ENCODE data around the gene MYL12A.

Gene MYL12A

DNA sequence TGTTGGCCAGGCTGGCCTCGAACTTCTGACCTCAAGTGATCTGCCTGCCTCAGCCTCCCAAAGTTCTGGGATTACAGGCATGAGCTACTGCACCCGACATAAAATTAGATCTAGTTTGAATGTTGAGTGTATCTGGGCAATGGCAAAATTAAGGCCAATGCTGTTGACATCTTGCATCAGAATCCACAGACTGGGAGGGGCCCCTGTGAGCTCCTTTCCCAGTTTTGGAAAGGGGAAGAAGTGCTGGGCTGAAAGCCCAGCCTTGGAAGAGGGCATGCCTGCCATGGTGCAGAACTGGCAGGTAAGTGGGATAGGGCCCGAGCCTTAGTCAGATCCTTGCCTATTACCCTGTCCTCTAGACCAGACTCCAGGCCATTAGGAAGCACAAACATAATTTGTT, 23.4 kb upstream of the MYL12A start:
- no peak for DNase-seq (ENCODE audit: low read depth in 2 of 2)

DNA sequence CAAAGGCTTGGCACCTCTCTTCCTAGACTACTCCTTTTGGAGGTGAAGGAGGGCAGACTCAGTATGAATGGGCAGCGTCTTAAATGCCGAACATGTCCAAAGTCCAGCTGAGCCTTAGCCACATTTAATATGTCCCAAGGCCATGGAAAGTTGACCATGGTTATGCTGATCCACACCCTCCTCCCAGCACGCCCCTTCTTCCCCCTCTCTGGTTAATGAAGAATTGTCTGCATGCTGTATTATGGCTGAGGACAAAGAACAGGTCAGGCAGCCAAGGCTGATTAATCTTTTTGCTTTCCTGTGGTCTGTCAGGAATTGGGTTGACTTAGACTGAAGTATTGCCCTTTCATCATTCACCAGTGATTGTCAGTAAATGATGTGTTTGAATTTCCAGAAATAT, 22.0 kb upstream of the MYL12A start:
- no peak for DNase-seq (ENCODE audit: low read depth in 2 of 2)

DNA sequence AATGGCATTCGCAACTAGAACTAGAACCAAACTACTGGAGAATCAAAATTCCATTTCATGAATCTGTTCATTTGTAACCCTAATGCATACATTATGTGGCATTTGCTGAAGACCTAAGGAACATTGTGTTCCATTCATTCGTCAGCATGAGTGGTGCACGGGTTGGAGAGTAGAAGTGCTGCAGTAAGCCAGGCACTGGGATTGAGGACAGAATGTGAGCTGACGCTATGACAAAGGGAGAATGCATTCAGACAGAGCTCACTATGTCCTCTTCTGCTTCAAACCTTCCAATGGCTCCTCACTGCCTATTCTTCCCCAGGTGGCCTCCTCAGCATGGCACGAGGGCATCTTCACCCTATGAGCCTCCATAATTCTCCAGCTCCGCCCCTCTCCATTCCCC, 21.6 kb upstream of the MYL12A start:
- DNase-seq (ENCODE audit: low read depth in 2 of 2): no peak

DNA sequence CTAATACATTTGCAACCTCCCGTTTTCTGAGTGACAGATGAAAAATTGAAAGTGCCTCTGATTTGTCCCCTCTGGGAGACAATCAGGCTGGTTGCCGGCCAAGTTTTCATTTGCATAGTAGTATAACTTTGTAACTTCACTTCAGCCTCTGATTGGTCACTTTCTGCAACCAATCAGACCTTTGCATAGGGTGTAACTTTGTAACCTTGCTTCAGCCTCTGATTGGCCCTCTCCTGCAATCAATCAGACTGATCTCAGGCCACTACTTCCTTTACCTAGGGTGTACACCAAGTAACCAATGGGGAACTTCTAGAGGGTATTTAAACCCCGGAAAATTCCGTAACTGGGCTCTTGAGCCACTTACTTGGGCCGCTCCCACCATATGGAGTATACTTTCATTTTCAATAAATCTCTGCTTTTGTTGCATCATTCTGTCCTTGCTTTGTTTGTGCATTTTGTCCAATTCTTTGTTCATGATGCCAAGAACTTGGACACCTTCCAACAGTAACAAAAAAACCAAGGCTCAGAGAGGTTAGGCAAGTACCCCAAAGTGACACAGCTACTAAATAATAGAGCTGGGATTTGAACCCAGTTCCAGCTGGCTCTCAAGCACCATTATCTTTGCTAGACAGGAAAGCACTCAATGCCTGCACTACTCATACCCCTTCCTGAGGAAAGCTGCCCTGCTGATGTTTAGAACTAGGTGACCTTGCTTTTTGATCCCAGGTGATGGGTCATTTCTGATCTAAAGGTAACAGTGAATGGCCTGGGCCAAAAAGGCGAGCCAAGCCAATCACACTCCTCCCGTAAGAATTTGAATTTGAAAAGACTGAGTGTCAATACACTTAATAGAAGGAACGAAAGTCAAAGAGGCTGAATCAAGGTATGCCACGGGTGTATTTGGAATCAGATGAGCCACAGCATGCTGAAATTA, 16.9 kb upstream of the MYL12A start:
- DNase-seq (ENCODE audit: low read depth in 2 of 2): no peak

DNA sequence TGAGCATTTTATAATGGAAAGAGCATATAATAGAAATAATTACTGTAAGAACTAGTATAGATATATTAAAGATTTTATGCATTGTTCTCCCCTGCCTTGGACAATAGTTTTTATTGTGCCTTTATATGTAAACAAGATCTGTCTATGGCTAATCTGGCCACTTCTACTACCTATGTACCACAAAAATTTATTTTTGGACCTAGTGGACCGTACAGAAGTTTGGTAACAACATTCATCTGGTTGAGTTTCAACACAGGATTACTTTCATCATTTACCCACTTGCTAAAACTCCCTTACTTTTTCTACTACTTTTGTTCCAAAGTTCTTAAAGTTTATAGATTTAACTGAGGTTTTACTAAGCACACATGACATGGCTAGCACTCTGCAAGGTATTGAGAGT, 14.6 kb upstream of the MYL12A start:
- no peak for DNase-seq (ENCODE audit: low read depth in 2 of 2)

DNA sequence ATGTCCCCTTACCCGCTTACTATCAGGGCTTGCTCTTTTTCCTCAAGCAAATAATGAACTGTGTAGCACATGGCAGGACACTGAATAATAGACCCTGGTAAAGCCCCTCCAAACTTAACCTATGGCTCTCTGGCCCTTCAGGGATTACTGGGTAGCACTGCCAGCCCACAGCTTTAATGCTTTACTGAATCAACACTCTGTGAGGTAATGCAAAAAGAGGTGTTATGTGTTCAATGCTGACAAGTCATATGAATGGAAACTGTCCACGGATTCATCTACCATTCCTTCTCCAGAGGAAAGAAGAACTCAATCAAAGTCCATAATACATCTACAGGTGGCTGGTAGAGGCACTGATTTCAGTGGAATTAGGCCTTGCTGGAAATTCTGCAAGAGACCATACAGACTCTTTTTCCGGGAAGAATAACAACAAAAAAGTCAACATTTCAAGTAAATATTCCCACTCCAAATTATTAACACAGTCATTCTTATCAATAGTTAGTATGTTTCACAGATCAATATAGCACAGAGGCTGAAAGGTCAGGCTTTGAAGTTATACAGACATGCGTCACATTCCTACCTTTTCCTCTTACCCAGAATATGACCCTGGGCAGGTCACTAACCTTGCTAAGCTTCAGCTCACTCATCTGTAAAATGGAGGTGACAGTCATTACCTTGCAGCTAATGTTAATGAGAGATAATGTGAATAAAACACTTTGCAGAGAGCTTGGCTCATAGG, 14.0 kb upstream of the MYL12A start:
- DNase-seq (ENCODE audit: low read depth in 2 of 2): no peak

DNA sequence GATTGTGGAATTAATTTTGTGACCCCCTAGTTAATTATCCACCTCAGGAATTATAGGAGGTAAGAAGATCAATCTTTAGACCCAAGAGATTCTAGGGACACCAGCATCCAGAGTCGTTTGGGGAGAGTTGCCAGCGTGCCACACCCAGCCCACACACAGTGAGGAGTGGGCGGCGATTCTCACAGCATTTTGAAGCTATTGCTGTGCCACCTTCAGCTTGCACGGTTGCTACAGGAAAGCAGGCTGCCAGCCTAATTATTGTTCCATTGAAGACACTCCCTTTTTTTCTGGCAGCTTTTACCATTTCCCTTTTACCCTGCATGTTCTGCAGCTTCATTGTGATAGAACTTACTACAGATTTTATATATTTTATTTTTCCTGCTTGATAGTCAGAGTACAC, 13.1 kb upstream of the MYL12A start:
- no peak for DNase-seq (ENCODE audit: low read depth in 2 of 2)

DNA sequence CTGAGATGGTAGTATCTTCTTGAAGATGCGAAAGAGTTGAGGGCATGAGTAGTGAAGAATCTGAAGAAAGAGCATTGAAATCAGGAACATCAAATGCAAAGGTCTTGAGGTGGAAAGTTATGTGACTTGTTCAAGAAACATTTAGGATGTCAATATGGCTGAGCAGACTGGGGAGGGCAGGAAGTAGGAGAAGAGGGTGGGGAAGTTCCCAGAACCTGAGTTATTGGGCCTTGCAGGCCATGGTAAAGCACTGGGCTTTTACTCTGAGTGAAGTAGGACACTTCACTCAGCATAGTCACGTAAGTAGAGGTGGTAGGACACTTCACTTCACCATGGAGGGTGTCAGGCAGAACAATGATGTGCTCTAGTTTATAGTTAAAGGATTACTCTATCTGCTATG, 11.8 kb upstream of the MYL12A start:
- DNase-seq (ENCODE audit: low read depth in 2 of 2): no peak

DNA sequence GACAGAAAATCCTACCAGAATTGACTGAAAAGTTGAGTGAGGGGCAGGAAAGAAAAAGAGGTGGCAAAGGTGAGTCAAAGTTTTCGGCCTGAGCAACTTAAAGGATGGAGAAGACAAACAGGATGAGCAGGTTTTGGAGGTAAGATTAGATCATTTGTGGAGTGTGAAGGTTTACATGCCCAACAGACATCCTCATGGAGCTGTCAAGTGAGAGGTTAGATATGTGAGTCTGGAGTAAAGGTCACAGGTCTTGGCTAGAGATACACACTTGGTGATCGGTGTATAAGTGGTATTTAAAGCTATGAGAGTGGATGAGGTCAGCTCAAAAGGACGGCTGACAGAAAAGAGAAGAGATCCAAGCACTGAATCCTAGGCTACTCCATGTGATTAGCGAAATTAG, 11.1 kb upstream of the MYL12A start:
- DNase-seq (ENCODE audit: low read depth in 2 of 2): no peak

DNA sequence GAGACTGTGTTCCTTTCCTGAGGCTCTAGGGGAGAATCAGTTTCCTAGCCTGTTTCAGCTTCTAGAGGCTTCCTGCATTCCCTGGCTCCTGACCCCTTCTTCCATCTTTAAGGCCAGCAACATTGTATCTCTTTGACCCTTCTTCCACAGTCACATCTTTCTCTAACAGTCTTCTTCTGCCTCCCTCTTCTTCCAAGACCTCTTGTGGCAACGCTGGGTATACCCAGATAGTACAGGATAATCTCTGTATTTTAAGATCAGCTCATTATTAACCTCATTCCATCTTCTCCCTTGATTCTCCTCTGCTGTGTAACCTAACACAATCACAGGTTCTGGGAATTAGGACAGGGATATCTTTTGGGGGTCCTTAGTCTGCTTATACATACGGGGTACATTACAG, 8.9 kb upstream of the MYL12A start:
- DNase-seq (ENCODE audit: low read depth in 2 of 2): no peak

DNA sequence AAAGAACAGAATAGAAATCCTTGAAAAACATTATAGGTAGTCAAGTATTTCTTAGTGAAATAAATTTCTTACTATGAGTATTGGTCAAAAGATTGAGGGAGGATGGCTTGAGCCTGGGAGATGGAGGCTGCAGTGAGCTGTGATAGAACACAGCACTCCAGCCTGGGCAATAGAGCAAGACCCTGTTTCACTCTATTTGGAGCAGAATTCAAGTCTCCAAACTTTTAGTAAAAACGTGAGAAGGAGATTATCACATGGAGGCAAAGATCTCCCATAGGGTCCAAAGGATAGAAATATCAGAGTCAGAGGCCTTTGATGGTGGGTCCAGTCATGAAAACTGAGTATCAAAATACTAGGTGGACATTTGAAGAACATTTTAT, 2.4 kb upstream of the MYL12A start:
- no peak for DNase-seq (ENCODE audit: low read depth in 2 of 2)

DNA sequence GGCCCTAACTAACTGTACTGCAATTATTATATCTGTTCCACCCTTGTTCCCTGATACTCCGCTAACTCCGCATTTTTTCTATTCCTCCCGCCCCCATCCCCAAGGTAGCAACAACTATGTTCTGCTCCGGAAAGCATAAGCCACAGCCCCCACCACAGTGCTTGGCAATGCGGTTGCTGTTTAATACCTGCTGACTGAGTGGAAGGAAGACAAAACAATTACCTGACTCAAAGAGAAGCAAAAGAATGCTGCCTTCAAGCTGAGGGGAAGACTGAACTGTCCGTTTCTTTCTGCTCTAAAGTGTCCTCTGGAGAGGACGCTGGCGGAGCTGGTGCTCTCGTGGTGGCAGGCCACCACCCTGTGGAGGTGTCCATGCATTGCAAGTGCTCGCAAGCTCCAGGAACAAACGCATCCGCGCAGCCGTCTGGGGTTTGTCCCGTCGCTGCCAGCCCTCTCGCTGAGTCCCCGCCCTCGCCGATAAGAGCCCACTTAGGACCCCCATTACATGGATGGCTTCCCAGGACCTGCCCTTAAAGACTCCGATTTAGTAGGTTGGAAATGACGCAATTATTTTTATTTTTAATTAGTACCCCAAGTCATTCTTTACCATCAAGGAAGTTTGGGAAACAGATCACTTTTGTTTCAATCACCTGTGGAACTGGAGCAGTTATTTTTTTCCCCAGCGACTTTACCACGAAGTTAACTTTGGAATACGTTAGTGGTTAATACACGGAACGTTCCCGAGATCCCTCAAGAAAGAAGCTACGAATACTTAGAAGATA, 1.6 kb upstream of the MYL12A start:
- DNase-seq (ENCODE audit: low read depth in 2 of 2): peak; percentile 51

DNA sequence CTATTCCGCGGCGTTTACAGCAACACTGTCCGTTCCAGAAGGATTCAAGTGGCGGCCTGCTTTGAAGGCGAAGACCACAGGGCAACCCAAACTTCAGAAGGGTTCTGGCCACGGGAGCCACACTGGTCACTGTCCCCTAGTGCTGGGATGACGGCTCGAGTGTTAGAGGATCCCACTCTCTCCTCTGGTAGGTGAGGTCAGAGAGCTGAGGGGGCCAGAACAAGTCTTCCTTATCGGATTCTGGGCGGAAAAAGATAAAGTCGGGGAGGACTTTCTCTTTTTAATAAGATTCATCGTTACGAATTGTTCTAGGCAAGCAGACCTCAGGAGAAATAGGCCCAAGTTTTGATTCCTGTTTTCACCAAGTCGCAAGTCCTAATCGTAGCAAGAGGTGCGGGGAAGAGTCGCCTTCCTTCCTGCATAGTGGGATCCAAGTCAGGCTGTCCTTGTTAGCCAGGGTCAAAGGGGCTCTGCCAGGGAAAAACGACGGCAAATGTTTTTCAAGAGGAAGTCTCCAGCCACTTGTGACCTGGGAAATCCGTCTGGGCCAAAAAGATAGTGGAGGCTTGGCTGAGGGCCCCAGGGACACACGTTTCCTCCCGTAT, 864 bp upstream of the MYL12A start:
- no peak for DNase-seq (ENCODE audit: low read depth in 2 of 2)

DNA sequence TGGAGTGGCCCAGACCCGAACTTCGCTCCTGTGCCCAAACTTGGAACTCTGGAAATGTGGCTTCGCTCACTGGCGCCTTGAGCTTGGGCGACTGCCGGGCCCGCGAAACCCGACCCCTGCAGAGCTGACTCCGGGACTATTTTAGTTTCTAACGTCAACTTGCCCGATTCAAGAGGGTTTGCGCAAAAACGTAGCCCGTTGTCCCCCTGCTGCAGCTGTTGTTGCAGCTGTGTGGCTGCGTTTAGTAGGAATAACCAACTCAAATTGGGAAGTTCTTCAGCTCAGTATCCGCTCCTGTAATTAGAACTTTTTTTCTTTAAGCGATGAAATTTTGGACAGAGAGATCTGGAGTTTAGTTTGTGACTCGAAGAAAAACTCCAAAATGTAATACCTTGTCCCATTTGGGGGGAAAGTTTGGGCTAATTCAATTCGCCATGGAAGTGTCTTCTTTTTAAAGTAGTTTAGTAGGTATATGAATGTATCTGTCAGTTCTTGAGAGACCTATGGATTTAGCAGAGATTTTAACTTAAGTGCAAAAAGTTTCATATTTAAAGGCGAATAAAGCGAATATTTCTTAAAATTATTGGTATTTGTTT, 559 bp downstream of the MYL12A start:
- no peak for DNase-seq (ENCODE audit: low read depth in 2 of 2)

DNA sequence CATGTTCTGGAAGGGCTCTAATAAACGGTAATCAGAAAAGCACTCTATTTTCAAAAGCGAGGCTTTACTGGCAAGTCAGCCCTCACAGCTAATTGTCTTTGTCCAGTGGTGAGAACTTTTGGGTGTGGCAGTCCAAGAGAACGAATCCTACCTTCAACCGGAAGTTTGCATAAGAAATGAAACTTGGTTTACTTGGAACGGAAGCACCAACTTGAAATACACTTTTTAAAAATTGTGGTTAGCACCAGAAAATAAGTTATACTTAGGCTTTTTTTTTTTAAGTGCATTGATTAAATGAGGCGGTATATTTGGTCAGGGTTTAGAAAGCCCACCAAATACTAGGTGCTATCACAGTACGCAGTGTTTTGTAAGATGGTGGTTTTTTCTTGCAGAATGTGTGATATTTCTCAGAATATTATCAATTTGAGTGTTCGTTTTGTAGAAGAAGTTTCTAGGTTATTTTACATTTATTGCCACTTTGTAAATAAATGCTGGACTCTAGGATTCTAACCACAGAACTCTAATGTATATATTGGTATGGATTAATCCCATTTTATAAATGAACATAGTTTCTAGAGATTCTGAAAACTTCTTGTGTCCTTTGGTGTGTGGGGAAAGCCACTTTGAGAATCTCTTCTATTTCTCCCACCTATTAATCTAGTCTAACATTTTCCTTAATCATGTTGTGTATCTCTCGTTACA, 1.2 kb downstream of the MYL12A start:
- no peak for DNase-seq (ENCODE audit: low read depth in 2 of 2)

DNA sequence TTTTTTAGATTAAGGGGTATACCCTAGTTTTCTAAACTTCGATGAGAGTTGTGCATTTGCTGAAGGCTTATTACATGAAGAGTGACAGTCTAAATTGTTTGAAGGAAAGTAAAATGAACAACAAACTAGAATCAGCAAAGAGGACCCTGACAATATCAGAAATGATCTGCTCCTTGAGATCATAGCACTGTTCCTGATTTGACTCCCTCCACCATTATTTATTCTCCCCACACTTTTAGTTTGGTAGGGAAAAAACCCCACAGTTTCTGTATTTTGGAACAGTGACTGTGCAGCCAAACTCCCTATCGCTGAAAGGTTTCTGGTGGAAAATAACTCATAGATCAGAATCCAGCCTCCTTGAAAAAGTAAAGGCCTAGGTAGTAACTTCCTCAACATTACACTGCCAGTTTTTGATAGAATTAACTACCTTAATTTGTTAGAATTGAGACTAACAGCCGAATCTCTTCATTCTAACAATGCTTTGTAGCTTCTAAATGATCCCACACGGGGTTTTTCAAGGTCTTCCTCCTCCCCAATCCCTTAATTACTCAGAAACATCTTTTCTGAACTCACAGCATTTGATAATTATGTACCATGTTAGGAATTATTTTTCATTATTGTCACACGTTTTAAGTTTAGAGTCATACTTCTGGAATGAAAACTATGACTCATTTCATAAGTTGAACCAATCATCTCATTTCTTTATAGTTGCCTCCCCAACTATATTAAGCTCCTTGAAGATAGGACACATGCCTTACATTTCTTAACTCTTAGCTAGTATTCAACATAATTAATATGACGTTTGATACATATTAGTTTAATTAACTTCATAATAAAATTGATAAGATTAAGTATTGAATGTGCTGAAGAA, 2.9 kb downstream of the MYL12A start:
- peak; percentile 66 to 76 for DNase-seq (ENCODE audit: low read depth in 2 of 2)

DNA sequence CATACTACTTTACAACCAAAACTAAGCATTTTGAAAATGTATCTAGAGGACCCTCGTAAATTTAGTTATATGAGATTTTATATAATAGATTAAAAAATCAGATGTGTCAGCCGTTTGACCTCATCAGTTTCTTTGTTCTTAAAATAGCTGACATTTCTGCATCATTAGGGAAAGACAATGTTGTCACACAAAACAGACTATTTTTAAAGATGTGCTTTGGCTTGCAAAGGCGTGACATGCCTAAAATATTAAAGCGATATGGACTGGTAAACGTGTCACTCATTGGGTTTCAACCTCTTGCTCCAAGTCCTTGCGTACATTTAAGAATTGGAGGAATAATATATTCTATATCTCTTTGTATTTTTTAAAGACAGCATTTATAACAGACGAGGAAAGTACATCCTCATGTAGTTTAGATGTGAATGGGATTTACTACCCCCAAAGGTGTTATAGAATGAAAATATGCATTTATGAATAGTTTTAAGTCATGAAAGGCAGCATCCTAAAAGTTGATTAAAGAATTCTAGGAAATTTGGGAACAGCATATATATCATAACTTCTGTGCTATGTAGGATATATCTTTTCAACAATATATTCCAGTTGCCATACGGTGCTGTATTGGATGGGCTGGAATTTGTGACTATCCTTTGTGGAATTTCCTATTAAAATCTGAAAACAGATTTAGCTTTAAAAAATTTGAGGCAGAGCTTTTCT, 3.8 kb downstream of the MYL12A start:
- DNase-seq (ENCODE audit: low read depth in 2 of 2): no peak

DNA sequence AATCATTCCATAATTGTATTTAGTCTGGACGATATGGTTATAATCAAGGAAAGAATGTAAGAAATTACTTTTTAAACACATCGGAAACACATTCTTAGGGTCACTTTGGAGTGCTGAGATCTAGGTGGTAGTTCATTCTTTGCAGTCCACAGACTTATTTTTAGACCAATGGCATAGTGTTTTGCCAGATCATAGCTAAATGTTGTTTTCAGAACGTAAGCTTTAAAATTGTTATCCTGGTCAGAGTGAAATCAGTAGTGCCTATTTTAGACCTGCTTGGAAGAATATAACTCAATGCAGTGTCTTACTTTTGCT, 4.3 kb downstream of the MYL12A start:
- peak; percentile 67 to 69 for DNase-seq (ENCODE audit: low read depth in 2 of 2)

DNA sequence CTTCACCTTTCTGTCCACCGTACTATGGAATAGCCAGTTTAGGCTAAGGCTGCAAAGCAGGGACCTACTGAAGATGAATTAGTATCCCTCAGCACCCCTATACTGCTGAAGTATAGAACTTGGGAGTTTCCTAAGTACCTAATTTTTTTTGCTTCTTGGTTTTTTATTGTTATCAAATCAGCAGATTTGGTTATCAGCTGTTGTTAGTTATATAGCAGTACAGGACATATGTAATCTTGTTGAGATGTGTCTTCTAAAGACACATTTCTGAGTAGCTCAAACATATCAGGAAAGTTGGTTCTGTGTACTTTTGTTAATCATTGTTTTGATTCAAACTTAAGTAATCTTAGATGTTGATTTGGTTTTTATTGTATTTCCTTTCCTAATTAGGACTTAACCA, 5.2 kb downstream of the MYL12A start:
- no peak for DNase-seq (ENCODE audit: low read depth in 2 of 2)

DNA sequence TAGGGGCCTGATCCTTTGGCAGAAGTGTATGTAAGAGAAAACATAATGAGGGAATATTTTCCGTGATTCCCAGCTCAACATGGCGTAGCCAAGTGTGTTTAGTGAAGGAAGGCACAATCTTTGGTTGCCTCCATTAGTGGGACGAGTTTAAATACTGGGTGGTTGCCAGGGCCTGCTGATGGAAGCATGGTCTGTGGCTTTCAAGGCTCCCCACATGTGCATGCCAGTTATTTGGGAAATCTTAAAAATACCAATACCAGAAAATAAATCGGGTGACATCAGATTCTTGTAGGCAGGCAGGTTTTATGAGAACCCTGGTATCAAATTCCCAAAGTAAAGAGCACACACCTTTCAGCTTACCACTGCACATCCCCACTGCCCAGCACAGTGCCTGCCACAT, 7.1 kb downstream of the MYL12A start:
- DNase-seq (ENCODE audit: low read depth in 2 of 2): no peak
